Gastroesophageal sphincter (tissue), 3 donors: ENCODE measurements around the gene ADAMTS17.

ENCODE experiments used
- CTCF ChIP-seq, 4 experiments: fragments of 200-600 bp in 2 of 4; fragments of 450-650 bp in 2 of 4; sonication (generic) in 1 of 4; IDR thresholded peaks; one replicate each; pipeline ENCODE4 v1.5.1; 2017 to 2019; ENCODE audit warnings: antibody characterized with exemption in 4 of 4, mild to moderate bottlenecking in 2 of 4, moderate library complexity in 2 of 4
- EP300 ChIP-seq: sonication (generic); formaldehyde crosslinking; IDR thresholded peaks from one replicate; pipeline ENCODE4 v1.6.1; 2017; ENCODE audit warnings: antibody characterized with exemption, mild to moderate bottlenecking

- no peak for TF ChIP-seq EP300
- TF ChIP-seq CTCF (IDR thresholded peaks at IDR 0.05): no peak
Measured at GRCh38 chr15:100310513-100311153, 31.1 kb downstream of the ADAMTS17 start.
